Measurements from ENCODE around the gene GLI2.

Gene GLI2

DNA sequence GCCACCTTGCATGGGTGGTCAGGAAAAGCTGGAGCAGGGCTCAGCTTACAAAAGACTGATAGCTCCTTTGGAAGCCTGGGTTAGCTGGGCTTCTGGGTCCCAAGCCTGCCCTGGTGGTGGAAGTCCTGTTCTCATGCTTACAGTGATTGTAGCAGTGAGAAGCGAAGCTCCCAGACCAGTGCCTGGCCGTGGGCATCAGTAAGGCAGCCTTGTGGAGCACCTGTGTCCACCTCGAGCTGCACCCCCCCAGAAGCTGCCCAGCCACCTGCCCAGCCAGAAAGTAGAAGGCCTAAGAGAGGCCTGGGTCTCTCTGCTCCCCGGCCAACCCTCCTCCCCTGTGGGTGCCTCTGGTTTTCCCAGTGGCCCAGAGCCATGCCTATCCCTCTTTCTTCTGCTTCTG, 10.5 kb downstream of the GLI2 start:
- no peaks in the 10 kb centered on the region for H3K36me3 ChIP-seq (ENCODE audit: control insufficient read depth in 2 of 2, insufficient read depth in 2 of 2, low read length in 2 of 2)
- H3K4me3 ChIP-seq (ENCODE audit: low read length in 2 of 2) = no peak overlapping the region
- peaks cover 7 to 13% of the 10 kb centered on the region in 2 donors for H3K27me3 ChIP-seq (ENCODE audit: control insufficient read depth in 1 of 2, insufficient read depth in 2 of 2, low read length in 2 of 2)
- H3K27ac ChIP-seq (ENCODE audit: low read length) = no peak overlapping the region
- no peaks in the 10 kb centered on the region for H3K9me3 ChIP-seq (ENCODE audit: control insufficient read depth in 2 of 2, low read length in 2 of 2)
- no peak overlapping the region for H3K9ac ChIP-seq (ENCODE audit: low read length in 2 of 2)
- peaks cover 7% of the 10 kb centered on the region for H3K4me1 ChIP-seq (ENCODE audit: control insufficient read depth, insufficient read depth, low read length)

DNA sequence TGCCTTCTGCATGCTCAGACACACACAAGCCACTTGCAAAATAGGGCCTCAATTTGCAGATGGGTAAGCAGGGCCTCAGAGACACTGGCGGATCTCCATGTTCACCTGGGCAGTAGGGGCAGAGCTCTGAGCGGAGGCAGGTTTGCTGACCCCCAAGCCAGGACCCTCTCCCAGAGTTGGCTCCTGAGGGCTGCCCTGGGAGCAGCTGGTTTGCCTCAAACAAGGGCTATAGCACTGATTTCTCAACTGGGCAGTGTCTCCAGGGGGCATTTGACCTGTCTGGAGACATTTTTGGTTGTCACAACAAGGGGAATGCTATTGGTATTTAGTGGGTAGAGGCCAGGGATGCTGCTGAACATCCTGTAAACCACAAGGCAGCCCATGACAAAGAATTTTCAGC, 11.6 kb downstream of the GLI2 start:
- Histone ChIP-seq H3K9me3 (ENCODE audit: control insufficient read depth in 2 of 2, low read length in 2 of 2) (no peaks in the 10 kb centered on the region), H3K27ac (ENCODE audit: low read length) (no peak overlapping the region), H3K4me1 (ENCODE audit: control insufficient read depth, insufficient read depth, low read length) (no peaks in the 10 kb centered on the region), H3K9ac (ENCODE audit: low read length in 2 of 2) (no peak overlapping the region), H3K36me3 (ENCODE audit: control insufficient read depth in 2 of 2, insufficient read depth in 2 of 2, low read length in 2 of 2) (no peaks in the 10 kb centered on the region), H3K27me3 (ENCODE audit: control insufficient read depth in 1 of 2, insufficient read depth in 2 of 2, low read length in 2 of 2) (peaks cover 7% of the 10 kb centered on the region in 2 donors), H3K4me3 (ENCODE audit: low read length in 2 of 2) (no peak overlapping the region)

DNA sequence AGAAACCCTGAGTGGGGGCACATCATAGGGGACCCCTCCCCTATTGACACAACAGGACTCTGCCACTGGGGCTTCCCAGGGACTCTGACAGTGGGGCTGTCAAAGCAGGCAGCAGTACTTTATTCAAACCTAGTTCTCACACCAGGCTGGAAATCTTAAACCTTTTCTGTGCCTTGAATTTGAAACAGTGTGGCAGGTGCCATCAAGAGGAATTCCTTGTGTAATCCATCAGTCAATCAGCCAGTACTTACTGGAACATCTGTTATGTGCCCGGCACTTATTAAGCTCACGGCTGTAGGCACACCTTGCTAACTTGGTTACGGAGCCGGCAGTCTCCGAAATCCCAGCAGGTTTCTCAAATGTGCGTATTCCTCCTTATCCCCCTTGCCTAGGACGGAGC, 12.0 kb downstream of the GLI2 start:
- no peaks in the 10 kb centered on the region for H3K9me3 ChIP-seq (ENCODE audit: control insufficient read depth in 2 of 2, low read length in 2 of 2)
- H3K27ac ChIP-seq (ENCODE audit: low read length) = no peak overlapping the region
- peaks cover 6 to 7% of the 10 kb centered on the region in 2 donors for H3K27me3 ChIP-seq (ENCODE audit: control insufficient read depth in 1 of 2, insufficient read depth in 2 of 2, low read length in 2 of 2)
- H3K4me1 ChIP-seq (ENCODE audit: control insufficient read depth, insufficient read depth, low read length) = no peaks in the 10 kb centered on the region
- no peaks in the 10 kb centered on the region for H3K36me3 ChIP-seq (ENCODE audit: control insufficient read depth in 2 of 2, insufficient read depth in 2 of 2, low read length in 2 of 2)
- H3K9ac ChIP-seq (ENCODE audit: low read length in 2 of 2) = no peak overlapping the region
- H3K4me3 ChIP-seq (ENCODE audit: low read length in 2 of 2) = no peak overlapping the region

DNA sequence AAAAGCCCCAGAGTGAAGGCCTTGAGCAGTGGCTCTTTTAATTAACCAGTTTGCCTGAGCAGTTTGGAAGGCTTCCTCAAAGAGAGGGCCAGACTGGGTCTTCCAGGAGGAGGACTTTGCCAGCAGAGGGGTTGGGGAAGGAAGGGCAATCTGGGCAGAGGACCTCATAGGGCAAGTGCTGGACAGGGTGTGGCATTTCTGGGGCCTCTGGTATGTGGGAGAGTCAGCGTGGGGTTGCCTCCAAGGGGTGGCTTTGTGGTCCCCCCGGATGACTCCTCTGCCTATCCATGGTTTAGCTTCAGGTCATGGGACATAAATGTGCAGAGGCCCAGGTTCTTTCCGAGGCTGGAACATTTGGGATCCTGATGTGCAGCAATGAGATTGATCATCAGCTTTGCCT, 12.6 kb downstream of the GLI2 start:
- Histone ChIP-seq H3K27ac (ENCODE audit: low read length) (no peak overlapping the region), H3K4me3 (ENCODE audit: low read length in 2 of 2) (no peak overlapping the region), H3K4me1 (ENCODE audit: control insufficient read depth, insufficient read depth, low read length) (no peaks in the 10 kb centered on the region), H3K36me3 (ENCODE audit: control insufficient read depth in 2 of 2, insufficient read depth in 2 of 2, low read length in 2 of 2) (no peaks in the 10 kb centered on the region), H3K9me3 (ENCODE audit: control insufficient read depth in 2 of 2, low read length in 2 of 2) (no peaks in the 10 kb centered on the region), H3K9ac (ENCODE audit: low read length in 2 of 2) (no peak overlapping the region), H3K27me3 (ENCODE audit: control insufficient read depth in 1 of 2, insufficient read depth in 2 of 2, low read length in 2 of 2) (peaks cover 4 to 6% of the 10 kb centered on the region in 2 donors)

DNA sequence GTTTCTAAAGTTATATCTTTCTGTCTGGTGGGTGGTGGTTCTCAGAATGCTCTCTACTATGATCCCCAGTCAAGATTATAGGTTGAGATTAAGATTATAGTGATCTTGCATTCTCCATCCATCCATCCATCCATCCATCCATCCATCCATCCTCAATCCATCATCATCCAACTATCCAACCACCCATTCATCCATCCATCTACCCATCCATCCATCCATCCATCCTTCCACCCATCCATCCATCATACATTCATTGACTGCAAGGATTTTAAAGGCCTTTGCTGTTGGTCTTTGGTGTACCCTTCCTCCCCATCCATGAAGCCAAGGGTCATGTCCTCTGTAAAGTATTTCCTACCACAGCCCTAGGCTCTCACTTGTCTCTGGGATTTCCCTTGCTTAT, 13.1 kb downstream of the GLI2 start:
- peaks cover under 1 to 3% of the 10 kb centered on the region in 2 donors for H3K27me3 ChIP-seq (ENCODE audit: control insufficient read depth in 1 of 2, insufficient read depth in 2 of 2, low read length in 2 of 2)
- no peaks in the 10 kb centered on the region for H3K9me3 ChIP-seq (ENCODE audit: control insufficient read depth in 2 of 2, low read length in 2 of 2)
- H3K27ac ChIP-seq (ENCODE audit: low read length) = no peak overlapping the region
- no peaks in the 10 kb centered on the region for H3K36me3 ChIP-seq (ENCODE audit: control insufficient read depth in 2 of 2, insufficient read depth in 2 of 2, low read length in 2 of 2)
- H3K9ac ChIP-seq (ENCODE audit: low read length in 2 of 2) = no peak overlapping the region
- no peaks in the 10 kb centered on the region for H3K4me1 ChIP-seq (ENCODE audit: control insufficient read depth, insufficient read depth, low read length)
- no peak overlapping the region for H3K4me3 ChIP-seq (ENCODE audit: low read length in 2 of 2)

DNA sequence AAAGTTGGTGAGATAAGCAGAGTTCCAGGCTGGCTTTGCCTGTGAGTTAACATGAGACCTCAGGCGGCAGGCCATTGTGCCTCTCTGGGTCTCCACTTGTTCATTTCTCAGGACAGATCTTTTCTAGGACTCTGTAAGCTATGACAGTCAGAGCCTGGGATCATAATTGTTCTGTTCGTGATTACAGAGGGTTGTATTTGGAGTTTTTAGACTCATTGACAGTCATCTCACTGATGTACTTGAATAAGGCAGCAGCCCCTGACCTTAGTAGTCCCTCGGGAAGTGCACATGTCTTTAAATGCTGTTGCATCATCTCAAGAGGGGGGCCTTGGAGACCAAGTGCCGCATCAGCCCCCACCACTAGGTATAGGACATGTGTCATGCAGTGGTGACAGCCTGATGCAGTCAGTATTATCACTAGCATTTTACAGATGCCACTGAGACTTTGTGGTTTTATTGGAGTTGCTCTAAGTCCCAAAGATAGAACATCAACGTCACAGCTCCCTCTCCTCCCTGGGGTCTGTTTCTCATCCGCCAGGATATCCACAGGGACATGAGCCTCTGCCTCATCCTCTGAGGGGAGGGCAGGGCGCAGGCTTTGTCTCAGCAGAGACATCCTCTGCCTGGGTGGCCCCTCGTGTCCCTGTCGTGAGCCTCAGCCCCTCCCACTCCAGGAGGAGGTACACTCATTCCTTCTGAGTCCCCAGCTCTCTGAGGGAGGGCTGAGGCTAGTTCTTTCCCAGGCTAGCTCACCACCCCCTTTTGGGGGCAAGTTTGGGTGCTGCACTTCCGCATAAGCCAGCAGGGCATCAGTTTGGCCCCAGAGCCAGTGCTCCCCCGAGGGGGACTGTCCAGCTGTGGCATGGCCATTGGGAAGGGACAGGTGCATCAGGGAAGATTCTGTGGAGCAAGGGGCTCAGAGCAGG, 14.1 kb downstream of the GLI2 start:
- Histone ChIP-seq H3K4me1 (ENCODE audit: control insufficient read depth, insufficient read depth, low read length) (no peaks in the 10 kb centered on the region), H3K9me3 (ENCODE audit: control insufficient read depth in 2 of 2, low read length in 2 of 2) (no peaks in the 10 kb centered on the region), H3K9ac (ENCODE audit: low read length in 2 of 2) (no peak overlapping the region), H3K27ac (ENCODE audit: low read length) (no peak overlapping the region), H3K4me3 (ENCODE audit: low read length in 2 of 2) (no peak overlapping the region), H3K27me3 (ENCODE audit: control insufficient read depth in 1 of 2, insufficient read depth in 2 of 2, low read length in 2 of 2) (no peaks in the 10 kb centered on the region), H3K36me3 (ENCODE audit: control insufficient read depth in 2 of 2, insufficient read depth in 2 of 2, low read length in 2 of 2) (no peaks in the 10 kb centered on the region)

DNA sequence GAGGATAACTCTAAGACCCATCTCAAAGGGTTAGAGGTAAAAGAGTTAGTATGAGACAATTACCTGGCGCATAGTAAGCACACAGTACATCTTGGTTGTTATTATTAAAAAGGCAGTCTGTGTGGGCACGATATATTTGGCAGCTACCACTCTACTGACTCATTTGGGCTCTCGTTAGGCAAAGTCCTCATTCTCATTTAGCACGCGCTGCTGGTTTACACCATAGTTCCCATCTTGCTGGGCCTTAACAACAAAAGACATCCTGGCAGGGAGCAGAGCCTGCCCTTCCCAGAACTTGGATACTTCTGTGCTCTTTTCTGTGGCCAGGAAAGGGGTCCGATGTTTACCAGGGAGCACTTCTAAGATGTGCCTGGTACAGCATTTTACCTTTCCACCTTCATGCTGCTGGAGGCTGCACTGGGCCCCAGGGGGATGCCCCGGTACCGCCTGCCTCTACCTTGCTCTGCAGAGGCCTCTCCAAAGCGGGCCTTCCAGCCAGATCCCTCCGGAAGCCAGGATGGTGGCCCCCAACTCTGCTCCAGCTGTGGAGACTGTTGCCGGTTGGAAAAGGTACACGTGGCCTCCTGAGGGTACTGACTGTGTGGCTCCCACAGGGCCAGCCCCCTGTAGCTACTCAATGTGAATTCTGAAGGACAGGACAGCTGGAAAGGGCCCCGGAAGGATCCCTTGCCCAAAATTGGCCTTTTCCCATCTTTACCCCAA, 15.0 kb downstream of the GLI2 start:
- Histone ChIP-seq H3K36me3 (ENCODE audit: control insufficient read depth in 2 of 2, insufficient read depth in 2 of 2, low read length in 2 of 2) (no peaks in the 10 kb centered on the region), H3K4me1 (ENCODE audit: control insufficient read depth, insufficient read depth, low read length) (no peaks in the 10 kb centered on the region), H3K27ac (ENCODE audit: low read length) (no peak overlapping the region), H3K4me3 (ENCODE audit: low read length in 2 of 2) (no peak overlapping the region), H3K27me3 (ENCODE audit: control insufficient read depth in 1 of 2, insufficient read depth in 2 of 2, low read length in 2 of 2) (no peaks in the 10 kb centered on the region), H3K9me3 (ENCODE audit: control insufficient read depth in 2 of 2, low read length in 2 of 2) (no peaks in the 10 kb centered on the region), H3K9ac (ENCODE audit: low read length in 2 of 2) (no peak overlapping the region)

DNA sequence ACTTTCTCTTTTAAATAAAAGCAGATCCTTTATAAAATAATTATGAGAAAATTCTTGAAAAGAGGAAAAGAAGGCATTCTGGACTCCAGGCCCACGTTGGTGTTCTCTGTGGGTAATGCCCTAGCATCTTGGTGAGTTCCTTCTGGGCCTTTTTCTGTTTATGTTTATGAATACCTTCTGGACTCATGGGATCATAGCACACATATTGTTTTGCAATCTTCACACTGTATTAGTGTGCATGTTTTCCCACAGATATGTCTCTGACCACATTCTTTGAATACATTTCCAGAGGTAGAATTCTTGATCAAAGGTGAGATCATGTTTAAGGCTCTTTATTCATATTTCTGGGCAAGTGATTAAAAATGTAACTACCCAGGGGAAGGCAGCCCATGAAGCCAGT, 15.9 kb downstream of the GLI2 start:
- H3K27ac ChIP-seq (ENCODE audit: low read length) = no peak overlapping the region
- no peaks in the 10 kb centered on the region for H3K4me1 ChIP-seq (ENCODE audit: control insufficient read depth, insufficient read depth, low read length)
- H3K9me3 ChIP-seq (ENCODE audit: control insufficient read depth in 2 of 2, low read length in 2 of 2) = no peaks in the 10 kb centered on the region
- H3K4me3 ChIP-seq (ENCODE audit: low read length in 2 of 2) = no peak overlapping the region
- no peaks in the 10 kb centered on the region for H3K27me3 ChIP-seq (ENCODE audit: control insufficient read depth in 1 of 2, insufficient read depth in 2 of 2, low read length in 2 of 2)
- no peaks in the 10 kb centered on the region for H3K36me3 ChIP-seq (ENCODE audit: control insufficient read depth in 2 of 2, insufficient read depth in 2 of 2, low read length in 2 of 2)
- H3K9ac ChIP-seq (ENCODE audit: low read length in 2 of 2) = no peak overlapping the region

DNA sequence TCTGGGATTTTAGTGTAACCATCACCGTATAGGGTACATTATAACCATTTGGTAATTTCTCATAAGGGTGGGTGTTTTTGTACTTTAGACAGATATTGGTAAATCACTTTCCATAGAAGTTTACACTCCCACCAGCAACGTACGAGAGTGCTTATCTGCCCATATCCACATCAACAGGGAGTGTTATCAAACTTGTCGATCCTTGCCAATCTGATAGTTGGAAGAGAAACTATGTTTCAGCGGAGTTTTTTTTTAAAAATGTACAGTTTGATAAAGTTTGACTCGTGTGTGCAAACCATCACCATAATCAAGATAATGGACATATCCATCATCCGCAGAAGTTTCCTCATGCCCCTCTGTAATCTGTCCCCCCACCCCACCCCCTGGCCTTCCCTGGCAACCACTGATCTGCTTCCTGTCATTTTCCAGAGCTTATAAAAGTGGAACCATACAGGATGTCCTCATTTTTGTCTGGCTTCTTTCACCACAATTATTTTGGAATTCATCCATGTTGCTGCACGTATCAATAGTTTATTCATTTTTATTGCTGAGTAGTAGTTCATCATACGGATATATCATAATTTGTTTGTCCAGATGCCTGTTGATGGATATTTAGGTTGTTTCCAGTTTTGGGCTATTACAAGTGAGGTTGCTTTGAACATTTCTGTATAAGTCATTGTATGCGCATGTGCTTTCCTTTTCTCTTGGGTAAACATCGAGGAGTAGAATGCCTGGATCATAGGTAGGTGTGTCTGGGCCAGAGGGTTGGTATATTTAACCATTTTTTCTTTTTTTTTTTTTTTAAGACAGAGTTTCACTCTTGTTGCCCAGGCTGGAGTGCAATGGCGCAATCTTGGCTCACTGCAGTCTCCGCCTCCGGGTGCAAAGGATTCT, 18.6 kb downstream of the GLI2 start:
- no peak overlapping the region for H3K4me3 ChIP-seq (ENCODE audit: low read length in 2 of 2)
- H3K4me1 ChIP-seq (ENCODE audit: control insufficient read depth, insufficient read depth, low read length) = peaks cover 21% of the 10 kb centered on the region
- H3K27me3 ChIP-seq (ENCODE audit: control insufficient read depth in 1 of 2, insufficient read depth in 2 of 2, low read length in 2 of 2) = no peaks in the 10 kb centered on the region
- H3K27ac ChIP-seq (ENCODE audit: low read length) = no peak overlapping the region
- no peaks in the 10 kb centered on the region for H3K9me3 ChIP-seq (ENCODE audit: control insufficient read depth in 2 of 2, low read length in 2 of 2)
- H3K36me3 ChIP-seq (ENCODE audit: control insufficient read depth in 2 of 2, insufficient read depth in 2 of 2, low read length in 2 of 2) = no peaks in the 10 kb centered on the region
- H3K9ac ChIP-seq (ENCODE audit: low read length in 2 of 2) = no peak overlapping the region
